Measurements from ENCODE around the gene MATN4. TPM values are rescaled to one million over a fixed set of nuclear protein-coding genes. Genes with fewer than 3 reads are reported as not detected.
A peak's percentile ranks its signal among the peaks of the same experiment; 100 is the strongest.

The MATN4 gene
- total and polyA plus RNA-seq, 11 donors = not detected

- no peaks in the 10 kb centered on the region for H3K9me3 ChIP-seq
- peaks cover 0 to 71% (median 14%) of the 10 kb centered on the region in 9 donors for H3K27me3 ChIP-seq
- ATAC-seq = no peak
- intact Hi-C loops (cut with DNase I) = loop anchor here in 3 of 10 donors (10.0 kb wide), 3 partner anchors 203 to 283 kb away; no protein-coding TSS in a partner anchor
- TF ChIP-seq CTCF (IDR thresholded peaks at IDR 0.05) (no peak), POLR2A (IDR thresholded peaks at IDR 0.05) (no peak)
- H3K4me1 ChIP-seq = peaks cover 0 to 12% (median 7%) of the 10 kb centered on the region in 12 donors
- DNase-seq = no peak
- H3K27ac ChIP-seq = no peak overlapping the region
- 90 to 93% (median 92%) methylated on average over 20 to 52 of the region's 52 CpGs for WGBS, 4 donors
- no peak overlapping the region for H3K4me3 ChIP-seq
- H3K36me3 ChIP-seq = no peaks in the 10 kb centered on the region
Measured at GRCh38 chr20:45297786-45298497, 10.2 kb downstream of the MATN4 start.

- 81 to 99% (median 95%) methylated on average over 1 of the region's 1 CpG for WGBS, 4 donors
- peaks cover 0 to 52% (median 11%) of the 10 kb centered on the region in 9 donors for H3K27me3 ChIP-seq
- no peak overlapping the region for H3K4me3 ChIP-seq
- no peaks in the 10 kb centered on the region for H3K36me3 ChIP-seq
- intact Hi-C loops (cut with DNase I) = loop anchor here in 7 of 10 donors (5.0 to 10.0 kb wide), 7 partner anchors 197 to 282 kb away; no protein-coding TSS in a partner anchor
- H3K9me3 ChIP-seq = no peaks in the 10 kb centered on the region
- DNase-seq = no peak
- H3K27ac ChIP-seq = no peak overlapping the region
- ATAC-seq = no peak
- no peak for TF ChIP-seq POLR2A (IDR thresholded peaks at IDR 0.05)
- TF ChIP-seq CTCF (IDR thresholded peaks at IDR 0.05) = no peak
- H3K4me1 ChIP-seq = peaks cover 0 to 19% (median 8%) of the 10 kb centered on the region in 12 donors
Measured at GRCh38 chr20:45294659-45295058, 13.4 kb downstream of the MATN4 start.

- H3K36me3 ChIP-seq = no peaks in the 10 kb centered on the region
- H3K27me3 ChIP-seq = peaks cover 0 to 56% (median 11%) of the 10 kb centered on the region in 9 donors
- no peak for DNase-seq
- WGBS, 4 donors = 50 to 66% (median 60%) methylated on average over 5 of the region's 5 CpGs
- H3K9me3 ChIP-seq = no peaks in the 10 kb centered on the region
- peak overlapping the region in 9 of 12 donors; percentile 47 to 65 (median 53) for H3K4me3 ChIP-seq
- peaks cover 0 to 19% (median 8%) of the 10 kb centered on the region in 12 donors for H3K4me1 ChIP-seq
- H3K27ac ChIP-seq = no peak overlapping the region
- intact Hi-C loops (cut with DNase I) = loop anchor here in 7 of 10 donors (5.0 to 10.0 kb wide), 7 partner anchors 197 to 282 kb away; no protein-coding TSS in a partner anchor
- ATAC-seq = no peak
- no peak for TF ChIP-seq POLR2A (IDR thresholded peaks at IDR 0.05)
- peak in 2 of 12 donors; percentile 3 to 11 for TF ChIP-seq CTCF (IDR thresholded peaks at IDR 0.05)
Measured at GRCh38 chr20:45294003-45294368, 14.1 kb downstream of the MATN4 start.
